ENCODE results near the gene NUP205.

DNA sequence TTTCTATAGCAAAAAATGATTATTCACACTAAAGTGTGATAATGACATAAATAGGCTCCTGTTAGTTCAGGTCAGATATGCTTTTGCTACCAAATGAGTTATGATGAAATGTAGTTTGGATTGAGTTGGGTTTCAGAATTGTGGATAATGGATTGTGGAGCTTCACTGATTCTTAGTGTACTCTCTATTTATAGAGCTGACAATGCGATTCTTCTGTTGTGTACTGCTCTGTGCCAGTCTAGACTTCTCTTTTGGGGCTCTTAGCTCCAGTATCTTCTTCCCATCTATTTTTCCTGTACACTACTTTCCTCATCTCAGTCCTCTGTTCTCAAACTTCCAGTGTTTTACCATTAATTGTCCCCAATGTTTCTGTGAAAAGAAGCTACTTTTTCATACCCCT is 112.1 kb downstream of the NUP205 start:
- TF ChIP-seq, protein P1, sequence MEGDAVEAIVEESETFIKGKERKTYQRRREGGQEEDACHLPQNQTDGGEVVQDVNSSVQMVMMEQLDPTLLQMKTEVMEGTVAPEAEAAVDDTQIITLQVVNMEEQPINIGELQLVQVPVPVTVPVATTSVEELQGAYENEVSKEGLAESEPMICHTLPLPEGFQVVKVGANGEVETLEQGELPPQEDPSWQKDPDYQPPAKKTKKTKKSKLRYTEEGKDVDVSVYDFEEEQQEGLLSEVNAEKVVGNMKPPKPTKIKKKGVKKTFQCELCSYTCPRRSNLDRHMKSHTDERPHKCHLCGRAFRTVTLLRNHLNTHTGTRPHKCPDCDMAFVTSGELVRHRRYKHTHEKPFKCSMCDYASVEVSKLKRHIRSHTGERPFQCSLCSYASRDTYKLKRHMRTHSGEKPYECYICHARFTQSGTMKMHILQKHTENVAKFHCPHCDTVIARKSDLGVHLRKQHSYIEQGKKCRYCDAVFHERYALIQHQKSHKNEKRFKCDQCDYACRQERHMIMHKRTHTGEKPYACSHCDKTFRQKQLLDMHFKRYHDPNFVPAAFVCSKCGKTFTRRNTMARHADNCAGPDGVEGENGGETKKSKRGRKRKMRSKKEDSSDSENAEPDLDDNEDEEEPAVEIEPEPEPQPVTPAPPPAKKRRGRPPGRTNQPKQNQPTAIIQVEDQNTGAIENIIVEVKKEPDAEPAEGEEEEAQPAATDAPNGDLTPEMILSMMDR (IDR thresholded peaks at IDR 0.05): no peak
- no peak for TF ChIP-seq POLR2A (IDR thresholded peaks at IDR 0.05)

Measured in heart left ventricle (tissue), 13 donors.